IMR-90 (cell line): ENCODE measurements around the gene SRC. TPM values are rescaled to one million over a fixed set of nuclear protein-coding genes. Genes with fewer than 3 reads are reported as not detected.

ENCODE experiments used
- ATAC-seq: fragments of 200-7000 bp; cut with Tn5 transposase; 2 replicates; pipeline ENCODE4 v1.9.1; 2020; ENCODE audit warnings: low read depth, mild to moderate bottlenecking, moderate library complexity
- BruUV-seq: library from RNA; stranded (reverse); fragments of 400-500 nt; replicated peaks from 2 replicates; lab custom pipeline; 2021; lab: Mats Ljungman, UMichigan
- CTCF ChIA-PET: fragments of 300-600 bp; formaldehyde crosslinking; extraction: SDS; loops from one replicate; lab custom pipeline; 2021; ENCODE audit warnings: antibody characterized with exemption; lab: Yijun Ruan, JAX
- POLR2A ChIA-PET: fragments of 300-600 bp; sonication (Branson Sonifier 250); formaldehyde crosslinking; loops from one replicate; lab custom pipeline; 2022; ENCODE audit warnings: antibody characterized with exemption; ENCODE audit not compliant: unreplicated experiment; lab: Charles Lee
- DNase-seq: peaks from one replicate; pipeline ENCODE4 v3.0.0; 2013
- H2AFZ ChIP-seq: replicated peaks from 2 replicates; pipeline ENCODE3; 2013; ENCODE audit warnings: low read length, mild to moderate bottlenecking; ENCODE audit not compliant: poor library complexity
- H2AK5ac ChIP-seq: 2 replicates; pipeline ENCODE4 v1.6.1; 2013; ENCODE audit warnings: low read depth, low read length, inconsistent platforms
- H2AK9ac ChIP-seq: replicated peaks from 2 replicates; pipeline ENCODE3; 2013; ENCODE audit warnings: mild to moderate bottlenecking, low read depth, low read length, moderate library complexity; ENCODE audit not compliant: poor library complexity
- H2BK120ac ChIP-seq: 2 replicates; pipeline ENCODE4 v1.6.1; 2013; ENCODE audit warnings: low read depth, low read length, inconsistent platforms
- H2BK15ac ChIP-seq: 3 replicates; pipeline ENCODE4 v1.6.1; 2013; ENCODE audit warnings: low read depth, low read length, inconsistent platforms
- H2BK20ac ChIP-seq: 2 replicates; pipeline ENCODE4 v1.6.1; 2013; ENCODE audit warnings: low read depth, mild to moderate bottlenecking, inconsistent platforms, low read length, moderate library complexity
- H2BK5ac ChIP-seq: 2 replicates; pipeline ENCODE4 v1.6.1; 2013; ENCODE audit warnings: mild to moderate bottlenecking, low read depth, low read length, inconsistent platforms; ENCODE audit not compliant: poor library complexity, severe bottlenecking
- H3K14ac ChIP-seq: replicated peaks from 2 replicates; pipeline ENCODE4 v1.6.1; 2013; ENCODE audit warnings: low read depth, low read length, inconsistent platforms
- H3K18ac ChIP-seq: 2 replicates; pipeline ENCODE4 v1.6.1; 2013; ENCODE audit warnings: low read depth, low read length, control low read depth
- H3K23ac ChIP-seq: 2 replicates; pipeline ENCODE4 v1.6.1; 2013; ENCODE audit warnings: low read depth, low read length, inconsistent platforms
- H3K27ac ChIP-seq: 2 replicates; pipeline ENCODE4 v1.5.1; 2013; ENCODE audit warnings: mild to moderate bottlenecking, control low read depth, low read length; ENCODE audit not compliant: insufficient read depth
- H3K27me3 ChIP-seq: 2 replicates; pipeline ENCODE4 v1.6.1; 2013; ENCODE audit warnings: low read length; ENCODE audit not compliant: control insufficient read depth, insufficient read depth
- H3K36me3 ChIP-seq: 2 replicates; pipeline ENCODE4 v1.6.1; 2013; ENCODE audit warnings: low read length, mixed read lengths; ENCODE audit not compliant: control insufficient read depth, insufficient read depth
- H3K4ac ChIP-seq: 2 replicates; pipeline ENCODE4 v1.6.1; 2013; ENCODE audit warnings: low read depth, low read length, inconsistent platforms
- H3K4me1 ChIP-seq: 2 replicates; pipeline ENCODE4 v1.6.1; 2013; ENCODE audit warnings: low read length, mixed read lengths; ENCODE audit not compliant: control insufficient read depth, insufficient read depth
- H3K4me2 ChIP-seq: 2 replicates; pipeline ENCODE4 v1.6.1; 2013; ENCODE audit warnings: low read depth, mild to moderate bottlenecking, control low read depth, low read length, moderate library complexity
- H3K4me3 ChIP-seq: 2 replicates; pipeline ENCODE4 v1.5.1; 2013; ENCODE audit warnings: low read depth, mild to moderate bottlenecking, control low read depth, low read length, moderate library complexity; ENCODE audit not compliant: insufficient read depth
- H3K56ac ChIP-seq: 2 replicates; pipeline ENCODE4 v1.6.1; 2013; ENCODE audit warnings: low read length, inconsistent platforms; ENCODE audit not compliant: insufficient read depth; ENCODE audit errors: extremely low read depth
- H3K79me1 ChIP-seq, 2 experiments: 2 replicates each; pipeline ENCODE4 v1.6.1; 2013; ENCODE audit warnings: low read length in 2 of 2, inconsistent platforms in 1 of 2, low read depth in 1 of 2
- H3K9ac ChIP-seq: 2 replicates; pipeline ENCODE4 v1.6.1; 2013; ENCODE audit warnings: low read depth, low read length, control low read depth
- H3K9me1 ChIP-seq: 2 replicates; pipeline ENCODE4 v1.6.1; 2013; ENCODE audit warnings: low read length, inconsistent platforms; ENCODE audit not compliant: insufficient read depth
- H3K9me3 ChIP-seq: 2 replicates; pipeline ENCODE4 v1.6.1; 2013; ENCODE audit warnings: low read length; ENCODE audit not compliant: control insufficient read depth, insufficient read depth
- H4K20me1 ChIP-seq: 2 replicates; pipeline ENCODE4 v1.6.1; 2013; ENCODE audit warnings: low read length, inconsistent platforms; ENCODE audit not compliant: insufficient read depth
- H4K5ac ChIP-seq: 2 replicates; pipeline ENCODE4 v1.6.1; 2013; ENCODE audit warnings: mild to moderate bottlenecking, low read depth, low read length, control low read depth
- H4K8ac ChIP-seq, 2 experiments: 2 replicates each; pipeline ENCODE4 v1.6.1; 2013; ENCODE audit warnings: low read depth in 2 of 2, low read length in 2 of 2, control low read depth in 1 of 2, inconsistent platforms in 1 of 2
- H4K91ac ChIP-seq: 2 replicates; pipeline ENCODE4 v1.6.1; 2013; ENCODE audit warnings: low read depth, low read length, inconsistent platforms; ENCODE audit not compliant: insufficient read depth
- CEBPB ChIP-seq: IDR thresholded peaks from 2 replicates; pipeline ENCODE4 v1.6.1; 2012; ENCODE audit warnings: low read depth, low read length, improper control_type of control experiment
- FOS ChIP-seq: fragments of 150-350 bp; IDR thresholded peaks from 2 replicates; pipeline ENCODE4 v1.6.1; 2016; ENCODE audit warnings: low read depth, low read length
- MAZ ChIP-seq: IDR thresholded peaks from 2 replicates; pipeline ENCODE4 v1.6.1; 2012; ENCODE audit warnings: low read depth, mild to moderate bottlenecking, low read length, improper control_type of control experiment, moderate library complexity, borderline replicate concordance
- MXI1 ChIP-seq: IDR thresholded peaks from 2 replicates; pipeline ENCODE4 v1.6.1; 2012; ENCODE audit warnings: low read depth, mild to moderate bottlenecking, low read length, moderate library complexity, borderline replicate concordance
- NFE2L2 ChIP-seq: fragments of 150-350 bp; IDR thresholded peaks from 2 replicates; pipeline ENCODE4 v1.6.1; 2016; ENCODE audit warnings: low read depth, mild to moderate bottlenecking, low read length
- POLR2A ChIP-seq: IDR thresholded peaks from 2 replicates; pipeline ENCODE4 v1.6.1; 2012; ENCODE audit warnings: mild to moderate bottlenecking, low read depth, low read length
- RAD21 ChIP-seq: IDR thresholded peaks from 2 replicates; pipeline ENCODE4 v1.6.1; 2012; ENCODE audit warnings: low read length, improper control_type of control experiment
- RCOR1 ChIP-seq: IDR thresholded peaks from 2 replicates; pipeline ENCODE4 v1.6.1; 2012; ENCODE audit warnings: mild to moderate bottlenecking, low read length, improper control_type of control experiment; ENCODE audit not compliant: insufficient replicate concordance
- RFX5 ChIP-seq: IDR thresholded peaks from 2 replicates; pipeline ENCODE4 v1.8.0; 2012; ENCODE audit warnings: low read depth, mild to moderate bottlenecking, low read length, moderate library complexity
- SMC3 ChIP-seq: fragments of 150-350 bp; IDR thresholded peaks from 2 replicates; pipeline ENCODE4 v1.6.1; 2016; ENCODE audit warnings: low read depth, mild to moderate bottlenecking, antibody characterized with exemption, low read length, moderate library complexity
- WGBS, 2 experiments: methylation state at CpG; one replicate each; pipeline versions ENCODE4 v1.1.5 to v1.1.7; 2013; ENCODE audit warnings: missing lambda C conversion rate in 2 of 2; ENCODE audit not compliant: insufficient read length in 1 of 2; ENCODE audit errors: extremely low coverage in 2 of 2; 5-methylcytosine and 5-hydroxymethylcytosine counted together
- dilution Hi-C: fragments of 300-500 bp; cut with HindIII; formaldehyde crosslinking; loops from one replicate; pipeline ENCODE4 v1.14.3; 2018; ENCODE audit warnings: low sequenced_read_pairs; ENCODE audit not compliant: unreplicated experiment
- in situ Hi-C: fragments of 300-500 bp; cut with MboI; formaldehyde crosslinking; loops from 3 replicates; pipeline ENCODE4 v1.14.3; 2019; ENCODE audit warnings: low sequenced_read_pairs, inconsistent platforms, mixed read lengths
- intact Hi-C: fragments of 100-400 bp; cut with micrococcal nuclease; formaldehyde crosslinking; loops from 2 replicates; pipeline ENCODE4 v1.10.0; 2022
- polyA plus RNA-seq, 3 experiments: library from polyadenylated mRNA; depleted of rRNA; stranded (reverse); fragments of >200 nt; gene quantifications; 2 replicates each; pipeline ENCODE4 v1.2.3, GENCODE V29; 2012; ENCODE audit warnings: low replicate concordance in 1 of 3
- total RNA-seq: library from RNA; depleted of rRNA; stranded (reverse); fragments of >200 nt; gene quantifications from 2 replicates; pipeline ENCODE4 v1.2.3, GENCODE V29; 2012
- TF ChIP-seq, protein P1 (sequence below): conservative IDR thresholded peaks from 2 replicates; pipeline ENCODE4 v1.5.1; 2012; ENCODE audit warnings: mild to moderate bottlenecking, low read depth, low read length, improper control_type of control experiment
- TF ChIP-seq, protein P2 (sequence below): fragments of 150-350 bp; IDR thresholded peaks from 2 replicates; pipeline ENCODE4 v1.6.1; 2017; ENCODE audit warnings: mild to moderate bottlenecking, antibody characterized with exemption, low read length, low read depth
- TF ChIP-seq, protein P3 (sequence below): fragments of 150-350 bp; IDR thresholded peaks from 2 replicates; pipeline ENCODE4 v1.6.1; 2016; ENCODE audit warnings: low read depth, mild to moderate bottlenecking, low read length, moderate library complexity, borderline replicate concordance

Gene SRC
- total and polyA plus RNA-seq, 2 of the 4 experiments (the other 2 are of a cell fraction) = 7.0 to 24.2 TPM

DNA sequence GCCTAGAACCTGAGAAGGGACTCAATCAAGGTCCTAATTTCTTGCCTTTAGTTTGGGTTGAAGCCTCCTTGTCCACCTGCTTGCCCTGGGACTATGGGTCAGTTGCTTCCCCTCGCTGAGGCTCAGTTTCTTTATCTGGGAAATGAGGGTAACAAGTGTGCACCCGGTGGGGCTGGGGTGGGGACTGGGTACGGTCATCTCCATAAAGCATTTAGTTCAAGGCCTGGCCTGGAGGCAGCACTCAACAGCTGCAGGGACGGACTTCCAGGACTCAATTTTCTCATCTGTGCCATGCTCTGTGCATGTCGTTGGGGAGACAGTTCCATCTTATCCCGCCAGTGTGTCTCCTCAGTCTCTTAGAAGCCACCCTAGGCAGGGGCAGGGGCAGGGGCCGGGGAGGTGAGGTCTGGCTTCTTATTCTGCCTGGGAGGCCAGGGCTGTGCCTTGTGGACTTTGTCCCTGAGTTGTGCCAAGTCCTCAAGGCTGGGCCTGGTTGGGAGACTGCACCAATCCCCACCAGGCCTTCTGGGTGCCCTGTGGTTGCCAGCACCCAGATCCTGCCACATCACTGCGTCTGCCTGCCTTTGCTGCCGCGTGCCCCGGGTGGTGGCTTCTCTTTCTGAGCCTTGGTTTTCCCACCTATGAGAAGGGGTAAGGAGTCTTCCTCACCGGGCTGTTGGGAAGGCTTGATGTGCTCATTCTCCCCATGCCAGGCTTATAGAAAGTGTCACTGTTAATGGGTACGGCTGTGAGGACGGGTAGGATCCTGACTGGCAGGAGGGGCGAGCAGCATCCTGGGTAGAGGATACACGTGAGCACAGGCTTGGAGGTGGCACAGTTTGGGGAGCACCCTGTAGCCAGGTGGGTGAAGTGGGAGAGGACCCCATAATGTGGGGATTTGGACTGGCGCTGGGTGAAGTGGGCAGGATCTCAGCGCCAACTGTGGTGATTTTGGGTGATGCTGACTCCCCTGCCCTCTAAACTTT lies 8.6 kb downstream of the SRC start:
- Histone ChIP-seq H3K4me2 (no peak overlapping the region), H2AK5ac (no peak overlapping the region), H3K36me3 (peaks cover 15% of the 10 kb centered on the region), H3K79me1 (peaks cover 36 to 98% of the 10 kb centered on the region in 2 experiments), H2BK120ac (no peak overlapping the region), H3K4me3 (no peak overlapping the region), H3K27me3 (no peaks in the 10 kb centered on the region), H3K9me1 (peaks cover 21% of the 10 kb centered on the region), H3K9me3 (no peaks in the 10 kb centered on the region), H3K4ac (no peak overlapping the region), H3K9ac (no peak overlapping the region), H4K20me1 (peaks cover 87% of the 10 kb centered on the region), H4K5ac (no peak overlapping the region), H3K56ac (no peak overlapping the region), H2BK15ac (no peak overlapping the region), H2AFZ (no peak overlapping the region), H3K27ac (no peak overlapping the region), H3K14ac (no peak overlapping the region), H4K91ac (no peak overlapping the region), H3K18ac (no peak overlapping the region), H2AK9ac (no peak overlapping the region), H2BK5ac (no peak overlapping the region), H3K4me1 (peaks cover 5% of the 10 kb centered on the region), H2BK20ac (no peak overlapping the region), H4K8ac (no peak overlapping the region), H3K23ac (no peak overlapping the region)
- BruUV-seq = no TSS peak
- ATAC-seq (no peak), DNase-seq (no peak)
- POLR2A ChIA-PET = no interaction called here
- dilution Hi-C loops (no loop called here), intact Hi-C loops (no loop called here), in situ Hi-C loops (no loop called here)
- TF ChIP-seq, protein P1, sequence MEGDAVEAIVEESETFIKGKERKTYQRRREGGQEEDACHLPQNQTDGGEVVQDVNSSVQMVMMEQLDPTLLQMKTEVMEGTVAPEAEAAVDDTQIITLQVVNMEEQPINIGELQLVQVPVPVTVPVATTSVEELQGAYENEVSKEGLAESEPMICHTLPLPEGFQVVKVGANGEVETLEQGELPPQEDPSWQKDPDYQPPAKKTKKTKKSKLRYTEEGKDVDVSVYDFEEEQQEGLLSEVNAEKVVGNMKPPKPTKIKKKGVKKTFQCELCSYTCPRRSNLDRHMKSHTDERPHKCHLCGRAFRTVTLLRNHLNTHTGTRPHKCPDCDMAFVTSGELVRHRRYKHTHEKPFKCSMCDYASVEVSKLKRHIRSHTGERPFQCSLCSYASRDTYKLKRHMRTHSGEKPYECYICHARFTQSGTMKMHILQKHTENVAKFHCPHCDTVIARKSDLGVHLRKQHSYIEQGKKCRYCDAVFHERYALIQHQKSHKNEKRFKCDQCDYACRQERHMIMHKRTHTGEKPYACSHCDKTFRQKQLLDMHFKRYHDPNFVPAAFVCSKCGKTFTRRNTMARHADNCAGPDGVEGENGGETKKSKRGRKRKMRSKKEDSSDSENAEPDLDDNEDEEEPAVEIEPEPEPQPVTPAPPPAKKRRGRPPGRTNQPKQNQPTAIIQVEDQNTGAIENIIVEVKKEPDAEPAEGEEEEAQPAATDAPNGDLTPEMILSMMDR = no peak
- TF ChIP-seq RFX5 (no peak), SMC3 (no peak), MAZ (no peak), CEBPB (no peak), FOS (no peak), MXI1 (no peak), RAD21 (no peak), RCOR1 (no peak), NFE2L2 (no peak), POLR2A (no peak)
- TF ChIP-seq, protein P2, sequence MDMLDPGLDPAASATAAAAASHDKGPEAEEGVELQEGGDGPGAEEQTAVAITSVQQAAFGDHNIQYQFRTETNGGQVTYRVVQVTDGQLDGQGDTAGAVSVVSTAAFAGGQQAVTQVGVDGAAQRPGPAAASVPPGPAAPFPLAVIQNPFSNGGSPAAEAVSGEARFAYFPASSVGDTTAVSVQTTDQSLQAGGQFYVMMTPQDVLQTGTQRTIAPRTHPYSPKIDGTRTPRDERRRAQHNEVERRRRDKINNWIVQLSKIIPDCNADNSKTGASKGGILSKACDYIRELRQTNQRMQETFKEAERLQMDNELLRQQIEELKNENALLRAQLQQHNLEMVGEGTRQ = no peak
- TF ChIP-seq, protein P3, sequence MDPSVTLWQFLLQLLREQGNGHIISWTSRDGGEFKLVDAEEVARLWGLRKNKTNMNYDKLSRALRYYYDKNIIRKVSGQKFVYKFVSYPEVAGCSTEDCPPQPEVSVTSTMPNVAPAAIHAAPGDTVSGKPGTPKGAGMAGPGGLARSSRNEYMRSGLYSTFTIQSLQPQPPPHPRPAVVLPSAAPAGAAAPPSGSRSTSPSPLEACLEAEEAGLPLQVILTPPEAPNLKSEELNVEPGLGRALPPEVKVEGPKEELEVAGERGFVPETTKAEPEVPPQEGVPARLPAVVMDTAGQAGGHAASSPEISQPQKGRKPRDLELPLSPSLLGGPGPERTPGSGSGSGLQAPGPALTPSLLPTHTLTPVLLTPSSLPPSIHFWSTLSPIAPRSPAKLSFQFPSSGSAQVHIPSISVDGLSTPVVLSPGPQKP = no peak
- CTCF ChIA-PET = no interaction called here
- WGBS, 2 experiments = 92% methylated on average over 8 of the region's 18 CpGs; no CpG with 5 or more reads in 1 of the 2 experiments
